ENCODE measurements around the gene ANKLE1. TPM values are rescaled to one million over a fixed set of nuclear protein-coding genes. Genes with fewer than 3 reads are reported as not detected.

The ANKLE1 gene
- polyA plus RNA-seq, 3 donors: 0.44 to 0.83 (median 0.65) TPM

Other genes starting within 250 kb of the ANKLE1 start
- gene HAUS8, start 206.4 kb upstream of the ANKLE1 start, polyA plus RNA-seq (ENCODE audit: insufficient read length in 3 of 3): 10 to 100 TPM; 11.9 to 13.9 (median 12.5) TPM
- 10 to 100 TPM; 39.6 to 43.4 (median 42.2) TPM for gene MYO9B, start 206.1 kb upstream of the ANKLE1 start, polyA plus RNA-seq (ENCODE audit: insufficient read length in 3 of 3)
- gene USE1, start 66.5 kb upstream of the ANKLE1 start, polyA plus RNA-seq (ENCODE audit: insufficient read length in 3 of 3): 10 to 100 TPM; 21.6 to 24.2 (median 22.2) TPM
- 10 to 100 TPM; 15.7 to 20.1 (median 17.9) TPM for gene OCEL1, start 55.7 kb upstream of the ANKLE1 start, polyA plus RNA-seq (ENCODE audit: insufficient read length in 3 of 3)
- 10 to 100 TPM; 29.4 to 41.9 (median 34.2) TPM for gene NR2F6, start 36.0 kb upstream of the ANKLE1 start, polyA plus RNA-seq (ENCODE audit: insufficient read length in 3 of 3)
- gene USHBP1, start 17.2 kb upstream of the ANKLE1 start, polyA plus RNA-seq (ENCODE audit: insufficient read length in 3 of 3): 1 to 10 TPM; 4.6 to 6.1 (median 5.4) TPM
- 100 to 1,000 TPM in 1 of 3 donors, 10 to 100 TPM in 2; 94.8 to 113 (median 97.1) TPM for gene BABAM1, start 14.5 kb upstream of the ANKLE1 start, polyA plus RNA-seq (ENCODE audit: insufficient read length in 3 of 3)
- gene ABHD8, start 21.5 kb downstream of the ANKLE1 start, polyA plus RNA-seq (ENCODE audit: insufficient read length in 3 of 3): 1 to 10 TPM; 6.6 to 8.5 (median 7.0) TPM
- 10 to 100 TPM; 44.9 to 55.7 (median 51.8) TPM for gene MRPL34, start 24.0 kb downstream of the ANKLE1 start, polyA plus RNA-seq (ENCODE audit: insufficient read length in 3 of 3)
- 10 to 100 TPM; 29.3 to 37.7 (median 32.5) TPM for gene DDA1, start 27.7 kb downstream of the ANKLE1 start, polyA plus RNA-seq (ENCODE audit: insufficient read length in 3 of 3)
- 1 to 10 TPM; 7.2 to 9.7 (median 7.8) TPM for gene ANO8, start 53.0 kb downstream of the ANKLE1 start, polyA plus RNA-seq (ENCODE audit: insufficient read length in 3 of 3)
- 10 to 100 TPM; 13.9 to 17.3 (median 15.7) TPM for gene GTPBP3, start 55.7 kb downstream of the ANKLE1 start, polyA plus RNA-seq (ENCODE audit: insufficient read length in 3 of 3)
- 100 to 1,000 TPM; 167 to 179 (median 177) TPM for gene PLVAP, start 95.4 kb downstream of the ANKLE1 start, polyA plus RNA-seq (ENCODE audit: insufficient read length in 3 of 3)
- 1 to 10 TPM in 1 of 3 donors, under 1 TPM in 2; 0.59 to 1.2 (median 0.83) TPM for gene CCDC194, start 112.3 kb downstream of the ANKLE1 start, polyA plus RNA-seq (ENCODE audit: insufficient read length in 3 of 3)
- gene BST2, start 123.7 kb downstream of the ANKLE1 start, polyA plus RNA-seq (ENCODE audit: insufficient read length in 3 of 3): 100 to 1,000 TPM; 102 to 160 (median 151) TPM
- 10 to 100 TPM; 47.2 to 53.0 (median 52.7) TPM for gene MVB12A, start 138.1 kb downstream of the ANKLE1 start, polyA plus RNA-seq (ENCODE audit: insufficient read length in 3 of 3)
- 1 to 10 TPM; 1.9 to 3.1 (median 2.1) TPM for gene TMEM221, start 166.8 kb downstream of the ANKLE1 start, polyA plus RNA-seq (ENCODE audit: insufficient read length in 3 of 3)
- not detected for gene NXNL1, start 179.0 kb downstream of the ANKLE1 start, polyA plus RNA-seq (ENCODE audit: insufficient read length in 3 of 3)
- gene SLC27A1, start 188.6 kb downstream of the ANKLE1 start, polyA plus RNA-seq (ENCODE audit: insufficient read length in 3 of 3): 10 to 100 TPM in 2 of 3 donors, 1 to 10 TPM in 1; 9.7 to 10.8 (median 10.3) TPM
- gene PGLS, start 229.7 kb downstream of the ANKLE1 start, polyA plus RNA-seq (ENCODE audit: insufficient read length in 3 of 3): 10 to 100 TPM; 50.1 to 60.6 (median 50.9) TPM

Measured in right renal cortex interstitium (tissue), 3 donors.